GM18861 (cell line): ENCODE results near the gene ZNF600.
"Not testable (repeated sequence)": the region's sequence is repeated elsewhere in the genome, so short reads cannot be mapped to it uniquely, and the experiment has no call there.

Experiments used
- ATAC-seq: cut with Tn5 transposase; IDR thresholded peaks from one replicate; pipeline ENCODE4 v1.9.1; 2021; ENCODE audit not compliant: unreplicated experiment

Gene ZNF600

DNA sequence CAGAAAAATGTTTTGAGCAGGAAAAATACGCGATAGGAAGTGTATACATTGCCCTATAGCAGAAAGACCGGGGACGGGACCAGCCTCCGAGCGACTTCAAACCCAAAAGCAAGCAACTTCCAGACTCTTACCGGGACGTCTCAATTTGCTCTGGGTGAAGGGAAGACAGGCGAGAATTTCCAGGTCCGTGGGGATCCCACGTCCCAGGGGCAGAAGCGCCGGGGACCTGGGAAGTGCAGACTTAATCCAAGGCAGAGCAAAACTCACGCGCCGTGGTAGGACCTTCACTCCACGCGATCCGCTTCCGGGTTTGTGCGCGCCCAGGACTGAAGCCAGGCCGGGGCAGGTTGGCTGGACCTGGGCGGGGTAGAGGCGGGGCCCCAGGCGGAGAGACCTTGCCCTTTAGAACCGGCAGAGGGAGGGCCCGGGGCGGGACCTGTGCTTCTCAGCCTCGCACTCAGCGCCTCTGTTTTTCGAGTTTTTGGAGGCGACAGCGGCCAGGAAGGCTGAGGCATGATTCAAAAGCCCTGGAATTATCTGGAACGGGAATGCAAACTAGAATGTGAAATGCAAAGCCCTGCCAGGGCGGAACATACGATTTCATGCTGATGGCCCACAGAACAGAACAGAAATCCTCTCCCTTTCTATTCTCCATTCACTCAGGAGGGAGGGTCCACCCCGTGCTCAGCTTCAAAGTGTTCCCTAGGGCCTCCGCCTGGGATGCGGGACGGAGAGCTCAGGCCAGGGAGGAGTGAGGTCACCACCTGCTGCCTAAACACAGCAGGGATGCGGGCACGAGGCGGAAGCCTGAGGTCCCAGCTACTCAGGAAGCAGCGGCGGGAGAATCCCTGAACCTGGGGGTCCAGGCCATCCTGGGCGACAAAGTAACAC is at the start of gene ZNF600:
TSS of gene ZNF600 (minus strand) at position 328 of the 891 bp plus-strand sequence. CDS start 7,903 bp downstream, outside the sequence.
- ATAC-seq = peak; percentile 51

DNA sequence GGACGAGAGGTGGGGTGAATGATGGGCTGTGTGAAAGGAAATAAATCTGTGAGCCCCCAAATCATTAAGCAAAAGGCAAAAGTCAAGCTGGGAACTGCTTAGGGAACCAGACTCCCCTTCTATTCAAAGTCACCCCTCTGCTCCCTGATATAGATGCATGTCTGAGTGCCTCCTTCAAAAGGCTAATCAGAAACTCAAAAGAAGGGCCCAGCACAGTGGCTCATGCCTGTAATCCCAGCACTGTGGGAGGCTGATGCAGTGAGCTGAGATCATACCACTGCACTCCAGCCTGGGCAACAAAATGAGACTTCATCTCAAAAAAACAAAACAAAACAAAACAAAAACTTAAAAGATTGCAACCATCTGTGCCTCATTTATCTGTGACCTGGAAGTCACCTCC is 47.7 kb upstream of the ZNF600 start:
- ATAC-seq = not testable (repeated sequence)

DNA sequence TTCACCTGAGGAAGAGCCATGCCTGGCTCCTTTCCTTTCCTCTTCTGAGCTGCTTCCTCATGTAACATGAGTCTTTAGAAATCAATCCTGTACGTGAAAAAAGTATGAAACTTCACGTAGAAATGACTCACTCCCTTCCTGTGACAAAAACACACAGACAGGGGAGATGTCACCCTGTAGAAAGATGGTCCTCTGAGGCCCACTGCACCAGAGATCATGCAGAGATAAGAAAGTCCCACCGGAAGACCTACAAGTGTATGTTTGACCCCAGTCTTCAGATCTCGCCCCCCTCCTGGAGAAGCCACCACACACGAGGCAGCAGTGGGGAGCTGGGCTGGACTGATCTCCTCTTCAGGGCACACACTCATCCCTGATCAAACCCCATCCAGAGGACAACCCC is 47.0 kb upstream of the ZNF600 start:
- ATAC-seq = not testable (repeated sequence)

DNA sequence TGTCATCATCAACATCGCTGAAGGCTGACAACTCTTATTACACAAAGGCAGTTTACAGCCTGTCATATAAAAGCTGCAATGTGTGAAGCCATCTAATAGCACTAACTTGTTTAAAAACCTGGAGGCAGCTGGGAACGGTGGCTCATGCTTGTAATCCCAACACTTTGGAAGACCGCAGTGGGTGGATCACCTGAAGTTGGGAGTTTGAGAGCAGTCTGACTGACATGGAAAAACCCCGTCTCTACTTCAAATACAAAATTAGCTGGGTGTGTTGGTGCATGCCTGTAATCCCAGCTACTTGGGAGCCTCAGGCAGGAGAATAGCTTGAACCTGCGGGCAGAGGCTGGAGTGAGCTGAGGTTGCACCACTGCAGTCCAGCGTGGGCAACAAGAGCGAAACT is 43.3 kb upstream of the ZNF600 start:
- not testable (repeated sequence) for ATAC-seq

DNA sequence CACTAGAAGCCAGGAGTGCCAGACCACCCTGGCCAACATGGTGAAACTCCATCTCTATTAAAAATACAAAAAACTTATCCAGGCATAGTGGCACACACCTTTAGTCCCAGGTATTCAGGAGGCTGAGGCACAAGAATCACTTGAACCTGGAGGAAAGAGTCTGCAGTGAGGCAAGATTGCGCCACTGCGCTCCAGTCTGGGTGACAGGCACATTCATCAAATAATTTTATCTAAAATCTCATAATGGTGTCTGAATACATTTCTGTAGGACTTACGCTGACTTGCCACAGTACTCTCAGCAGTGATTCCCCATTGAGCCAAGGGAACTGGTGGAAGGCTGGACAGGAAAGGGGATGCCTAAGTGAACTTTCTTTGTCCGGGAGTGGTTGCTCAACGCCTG is 39.2 kb upstream of the ZNF600 start:
- no peak for ATAC-seq

DNA sequence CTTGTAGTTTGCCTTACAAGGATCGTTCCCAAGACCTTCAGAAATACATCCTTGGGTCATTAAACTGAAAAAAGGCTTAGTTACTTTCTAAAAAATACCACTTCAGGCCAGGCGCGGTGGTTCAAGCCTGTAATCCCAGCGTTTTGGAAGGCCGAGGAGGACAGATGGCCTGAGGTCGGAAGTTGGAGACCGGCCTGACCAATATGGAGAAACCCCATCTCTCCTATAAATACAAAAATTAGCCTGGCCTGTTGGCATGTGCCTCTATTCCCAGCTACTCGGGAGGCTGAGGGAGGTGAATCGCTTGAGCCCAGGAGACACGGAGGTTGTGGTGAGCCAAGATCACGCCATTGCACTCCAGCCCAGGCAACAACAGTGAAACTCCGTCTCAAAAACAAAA is 37.1 kb upstream of the ZNF600 start:
- no peak for ATAC-seq

DNA sequence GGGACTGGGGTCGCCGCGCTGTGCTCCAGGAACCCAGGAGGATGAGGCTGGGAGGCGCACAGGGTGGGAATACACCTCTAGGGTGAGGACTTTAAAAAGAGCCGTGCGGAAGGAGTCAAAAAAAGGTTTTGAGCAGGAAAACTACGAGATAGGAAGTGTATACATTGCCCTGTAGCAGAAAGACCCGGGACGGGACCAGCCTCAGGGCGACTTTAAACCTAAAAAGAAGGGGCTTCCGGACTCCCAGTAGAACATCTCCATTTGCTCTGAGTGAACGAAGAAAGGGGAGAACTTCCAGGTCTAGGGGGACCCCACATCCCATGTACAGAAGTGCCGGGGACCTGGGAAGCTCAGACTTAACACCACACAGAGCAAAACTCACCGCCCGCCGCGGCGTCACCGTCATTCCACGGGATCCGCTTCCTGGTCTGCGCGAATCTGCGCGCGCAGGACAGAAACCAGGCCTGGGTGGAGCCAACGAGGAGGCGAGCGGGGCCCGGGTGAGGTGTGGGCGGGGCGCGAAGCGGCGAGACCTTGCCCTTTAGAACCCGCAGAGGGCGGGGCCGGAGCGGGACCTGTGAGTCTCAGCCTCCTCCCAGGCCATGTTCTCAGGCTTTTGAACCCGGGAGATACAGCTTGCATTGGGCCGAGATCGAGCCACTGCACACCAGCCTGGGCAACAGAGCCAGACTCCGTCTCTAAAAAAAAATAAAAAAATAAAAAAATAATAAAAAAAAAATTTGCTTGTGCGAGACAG is 34.8 kb upstream of the ZNF600 start, which contains the start of gene ZNF28:
TSS of gene ZNF28 (minus strand) at position 430 of the 757 bp plus-strand sequence. CDS start 3,675 bp downstream, outside the sequence.
- ATAC-seq = peak; percentile 88

DNA sequence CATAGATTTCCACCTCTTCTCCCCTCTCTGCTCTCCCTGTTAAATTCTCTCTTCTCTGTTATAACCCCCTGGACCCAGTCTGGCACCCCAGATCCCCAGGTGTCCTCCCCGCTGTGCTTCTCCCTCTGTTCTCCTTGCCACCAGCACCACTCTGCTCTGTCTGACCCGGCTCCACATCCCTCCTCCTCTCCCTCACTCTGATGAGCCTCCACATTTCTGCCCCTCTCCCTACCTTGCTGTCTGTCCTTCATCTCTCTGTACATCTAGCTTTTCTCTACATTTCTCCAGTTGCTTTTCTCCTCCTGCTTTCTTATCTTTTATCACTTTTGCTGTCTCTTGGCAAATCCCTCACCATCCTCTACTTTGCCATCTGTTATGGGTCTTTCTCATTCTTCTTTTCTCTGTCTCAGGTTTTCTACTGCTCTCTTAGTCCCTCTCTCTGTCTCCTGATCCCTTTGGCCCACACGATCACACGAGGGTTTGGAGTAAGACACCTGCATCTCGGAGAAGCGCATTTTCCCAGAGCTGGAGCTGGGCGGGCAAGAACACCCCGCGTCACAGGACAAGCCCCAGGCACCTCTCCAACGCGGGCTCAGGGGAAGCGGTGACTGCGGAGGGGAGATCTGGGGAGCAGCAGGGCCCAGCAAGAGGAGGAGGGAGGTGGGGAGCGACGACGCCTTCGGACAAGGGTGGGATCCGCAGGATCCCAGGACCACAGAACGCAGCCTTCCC is 34.0 kb upstream of the ZNF600 start:
- ATAC-seq = not testable (repeated sequence)

DNA sequence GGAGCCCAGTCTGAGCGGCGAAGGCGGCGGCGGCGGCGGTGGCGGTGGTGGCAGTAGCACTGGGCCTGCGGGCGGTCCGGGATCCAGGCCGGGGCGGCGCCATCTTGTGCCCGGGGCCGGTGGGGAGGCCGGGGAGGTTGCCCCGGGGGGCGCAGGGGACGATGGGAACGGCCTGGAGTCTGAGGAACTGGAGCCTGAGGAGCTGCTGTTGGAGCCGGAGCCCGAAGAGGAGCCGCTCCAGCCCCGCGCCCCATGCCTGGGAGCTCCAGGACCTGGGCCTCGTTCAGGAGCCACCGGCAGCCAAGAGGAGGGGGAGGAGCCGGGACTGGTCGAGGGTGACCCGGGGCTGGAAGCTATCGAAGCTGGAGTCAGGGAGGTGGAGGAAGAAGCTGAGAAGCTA is 23.2 kb upstream of the ZNF600 start:
- ATAC-seq = no peak

DNA sequence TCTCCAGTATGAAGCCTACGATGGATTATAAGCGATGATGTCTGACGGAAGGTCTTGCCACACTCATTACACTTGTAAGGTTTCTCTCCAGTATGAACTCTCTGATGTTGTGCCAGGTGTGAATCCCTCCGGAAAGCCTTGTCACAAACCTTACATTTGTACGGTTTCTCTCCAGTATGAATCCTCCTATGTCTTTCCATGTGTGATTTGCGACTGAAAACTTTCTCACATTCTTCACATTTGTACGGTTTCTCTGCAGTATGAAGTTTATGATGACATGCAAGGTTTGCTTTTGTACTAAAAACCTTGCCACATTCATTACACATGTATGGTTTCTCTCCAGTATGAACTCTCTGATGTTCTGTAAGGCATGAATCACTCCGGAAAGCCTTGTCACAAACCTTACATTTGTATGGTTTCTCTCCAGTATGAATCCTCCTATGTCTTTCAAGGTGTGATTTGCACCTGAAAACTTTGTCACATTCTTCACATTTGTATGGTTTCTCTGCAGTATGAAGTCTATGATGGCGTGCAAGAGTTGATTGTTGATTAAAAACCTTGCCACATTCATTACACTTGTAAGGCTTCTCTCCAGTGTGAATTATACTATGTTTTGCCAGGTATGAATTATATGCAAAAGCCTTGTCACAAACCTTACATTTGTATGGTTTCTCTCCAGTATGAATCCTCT is 13.5 kb upstream of the ZNF600 start:
- ATAC-seq = not testable (repeated sequence)

DNA sequence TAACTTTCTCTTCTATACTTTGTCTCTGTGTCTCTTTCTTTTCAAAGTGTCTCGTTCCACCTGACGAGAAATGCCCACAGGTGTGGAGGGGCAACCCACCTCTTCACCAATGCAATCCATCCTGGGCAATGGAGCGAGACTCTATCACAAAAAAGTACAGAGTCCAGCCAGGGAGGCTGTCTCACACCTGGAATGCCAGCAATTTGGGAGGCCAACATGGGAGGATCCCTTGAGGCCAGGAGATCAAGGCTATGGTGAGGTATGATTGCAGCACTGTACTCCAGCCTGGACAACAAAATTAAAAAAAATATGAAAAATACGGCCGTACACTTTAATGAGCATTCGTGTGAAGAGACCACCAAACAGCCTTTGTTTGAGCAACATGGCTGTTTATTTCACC is 2.8 kb upstream of the ZNF600 start:
- no peak for ATAC-seq

DNA sequence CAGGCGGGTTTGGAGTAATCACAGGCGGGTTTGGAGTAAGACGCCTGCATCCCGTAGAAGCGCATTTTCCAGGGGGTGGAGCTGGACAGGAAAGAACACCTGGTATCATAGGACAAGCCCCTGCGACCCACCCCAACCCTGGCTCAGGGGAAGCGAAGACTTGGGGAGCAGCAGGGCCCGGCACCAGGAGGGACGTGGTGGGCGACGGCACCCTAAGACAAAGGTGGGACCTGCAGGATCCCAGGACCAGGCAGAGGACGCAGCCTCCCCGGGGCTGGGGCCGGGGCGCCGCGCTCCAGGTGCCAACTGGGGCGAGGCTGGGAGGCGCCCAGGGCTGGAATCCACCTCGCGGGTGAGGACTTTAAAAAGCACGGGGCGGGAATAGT is 520 bp downstream of the ZNF600 start:
- no peak for ATAC-seq

DNA sequence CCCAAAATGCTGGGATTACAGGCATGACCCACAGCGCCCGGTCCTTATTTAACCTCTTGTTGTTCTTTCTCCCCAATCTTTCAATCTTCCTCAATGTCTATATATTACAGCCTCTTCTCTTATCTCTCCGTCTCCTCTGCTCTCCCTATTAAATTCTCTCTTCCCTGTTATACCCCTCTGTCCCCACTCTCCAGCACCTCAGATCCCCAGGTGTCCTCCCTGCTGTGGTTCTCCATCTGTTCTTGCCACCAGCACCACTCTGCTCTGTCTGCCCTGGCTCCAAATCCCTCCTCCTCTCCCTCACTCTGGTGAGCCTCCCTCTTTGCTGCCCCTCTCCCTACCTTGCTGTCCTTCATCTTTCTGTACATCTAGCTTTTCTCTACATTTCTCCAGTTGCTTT is 1.1 kb downstream of the ZNF600 start:
- ATAC-seq = no peak

DNA sequence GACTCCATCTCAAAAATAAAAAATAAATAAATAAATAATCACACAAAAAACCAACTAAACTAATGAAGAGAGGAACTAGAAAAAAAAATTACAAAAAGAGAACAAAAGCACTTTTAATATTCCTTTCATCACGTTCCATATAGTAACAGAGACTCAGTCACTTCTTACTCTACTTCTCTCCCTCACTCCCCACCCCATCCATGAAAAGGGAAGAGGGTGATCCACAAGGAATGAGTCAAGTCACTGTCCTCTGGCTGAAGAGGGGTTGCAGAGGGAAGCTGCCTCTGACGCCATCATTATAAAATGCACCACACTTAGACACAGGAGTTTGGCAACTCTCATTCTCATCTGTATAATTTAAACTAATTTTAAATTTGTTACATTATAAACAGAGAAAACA is 3.7 kb downstream of the ZNF600 start:
- ATAC-seq = not testable (repeated sequence)

DNA sequence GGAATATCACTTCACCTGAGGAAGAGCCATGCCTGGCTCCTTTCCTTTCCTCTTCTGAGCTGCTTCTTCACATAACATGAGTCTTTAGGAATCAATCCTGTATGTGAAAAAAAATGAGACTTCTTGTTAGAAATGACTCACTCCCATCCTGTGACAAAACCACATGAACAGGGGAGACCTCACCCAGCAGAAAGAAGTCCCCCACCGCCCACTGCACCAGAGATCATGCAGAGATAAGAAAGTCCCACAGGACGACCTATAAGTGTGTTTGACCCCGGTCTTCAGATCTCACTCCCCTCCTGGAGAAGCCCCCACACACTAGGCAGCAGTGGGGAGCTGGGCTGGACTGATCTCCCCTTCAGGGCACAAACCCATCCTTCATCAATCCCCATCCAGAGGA is 7.8 kb downstream of the ZNF600 start:
- no peak for ATAC-seq

DNA sequence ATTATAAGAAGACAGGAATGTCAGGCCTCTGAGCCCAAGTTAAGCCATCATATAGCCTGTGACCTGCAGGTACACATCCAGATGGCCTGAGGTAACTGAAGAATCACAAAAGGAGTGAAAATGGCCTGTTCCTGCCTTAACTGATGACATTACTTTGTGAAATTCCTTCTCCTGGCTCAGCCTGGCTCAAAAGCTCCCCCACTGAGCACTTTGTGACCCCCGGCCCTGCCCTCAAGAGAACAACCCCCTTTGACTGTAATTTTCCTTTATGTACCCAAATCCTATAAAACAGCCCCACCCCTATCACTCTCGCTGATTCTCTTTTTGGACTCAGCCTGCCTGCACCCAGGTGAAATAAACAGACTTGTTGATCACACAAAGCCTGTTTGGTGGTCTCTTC is 30.1 kb downstream of the ZNF600 start:
- ATAC-seq = not testable (repeated sequence)

DNA sequence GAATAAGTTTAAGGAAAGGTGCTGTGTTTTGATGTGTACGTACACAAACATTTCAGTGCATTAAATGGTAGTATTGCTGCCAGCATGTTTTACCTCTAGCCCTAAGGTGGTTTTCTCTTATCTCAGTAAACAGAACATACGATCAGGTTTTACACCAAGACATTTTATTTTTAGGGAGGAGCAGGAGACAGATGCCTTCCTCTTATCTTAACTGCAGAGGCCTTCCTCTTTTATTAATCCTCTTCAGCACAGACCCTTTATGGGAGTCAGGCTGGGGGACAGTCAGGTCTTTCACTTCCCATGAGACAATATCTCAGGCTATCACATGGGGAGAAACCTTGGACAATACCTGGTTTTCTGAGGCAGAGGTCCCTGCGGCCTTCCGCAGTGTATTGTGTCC is 36.8 kb downstream of the ZNF600 start:
- no peak for ATAC-seq

DNA sequence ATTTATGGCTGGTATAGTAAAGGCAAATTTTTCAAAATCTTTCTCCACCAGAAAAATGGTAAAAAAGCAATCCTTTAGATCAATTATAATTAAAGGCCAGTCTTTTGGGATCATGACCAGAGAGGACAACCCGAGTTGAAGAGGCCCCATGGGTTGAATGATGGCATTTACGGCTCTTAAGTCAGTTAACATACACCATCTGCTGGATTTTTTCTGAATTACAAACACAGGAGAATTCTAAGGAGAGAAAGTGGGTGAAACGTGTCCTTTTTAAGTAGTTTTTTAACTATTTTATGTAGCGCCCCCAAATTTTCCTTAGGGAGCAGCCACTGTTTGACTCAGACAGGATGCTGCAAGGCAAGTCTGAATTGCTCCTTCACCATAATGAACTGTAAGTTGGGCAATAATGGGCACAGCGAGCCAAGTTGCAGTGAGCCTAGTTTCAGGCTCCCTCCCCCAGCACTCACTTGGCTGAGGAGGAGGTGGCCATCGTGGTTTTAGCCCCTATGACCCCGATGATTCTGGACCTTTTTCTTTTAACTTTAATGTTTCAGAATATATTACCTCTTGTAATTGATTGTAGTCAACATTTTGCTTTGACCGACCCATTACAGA is 38.1 kb downstream of the ZNF600 start:
- no peak for ATAC-seq

DNA sequence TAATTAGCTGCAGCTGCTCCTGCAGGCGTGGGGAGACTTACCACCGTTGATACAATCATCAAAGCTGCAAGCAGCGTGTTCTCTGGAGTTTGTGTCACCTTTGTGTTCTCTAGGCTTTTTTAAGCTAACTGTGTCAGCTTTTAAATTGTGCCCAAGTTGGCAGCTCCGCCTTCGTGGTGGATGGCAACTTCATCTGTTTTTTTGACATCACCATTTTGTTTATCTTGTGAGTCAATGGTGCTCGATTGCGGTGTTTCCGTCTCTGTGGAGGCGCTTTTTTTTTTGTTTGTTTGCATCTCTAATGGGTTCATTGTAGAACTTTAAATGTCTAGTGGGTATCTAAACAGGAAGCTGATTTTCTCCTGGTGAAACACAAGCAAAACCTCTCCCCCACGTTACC is 40.7 kb downstream of the ZNF600 start:
- not testable (repeated sequence) for ATAC-seq

DNA sequence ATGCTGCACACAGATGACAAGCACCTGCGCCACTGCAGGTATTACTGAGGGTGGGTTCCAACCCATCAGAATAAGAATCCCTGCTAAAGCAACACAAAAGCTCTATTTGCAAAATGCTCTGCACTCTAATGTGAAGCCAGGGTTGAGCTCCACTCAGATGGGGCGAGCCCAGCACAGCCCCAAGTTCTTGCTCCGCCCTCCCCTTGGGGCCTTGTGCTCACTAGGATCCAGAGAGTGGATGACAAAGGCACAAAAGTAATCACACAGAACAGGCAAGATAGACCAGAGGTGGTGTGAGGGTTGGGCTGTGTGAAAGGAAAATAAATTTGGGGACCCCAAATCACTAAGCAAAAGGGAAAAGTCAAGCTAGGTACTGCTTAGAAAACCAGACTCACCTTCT is 43.5 kb downstream of the ZNF600 start:
- no peak for ATAC-seq
